HepG2 (cell line): ENCODE data around the gene DOCK4.

Experiments
- CTCF ChIP-seq: sonication (generic); formaldehyde crosslinking; IDR thresholded peaks from 2 replicates; pipeline ENCODE4 v1.5.0; 2020; ENCODE audit warnings: mild to moderate bottlenecking, missing genetic modification reagents, moderate library complexity
- FIP1L1 ChIP-seq: fragments of 200-400 bp; formaldehyde crosslinking; IDR thresholded peaks from 2 replicates; pipeline ENCODE4 v1.6.1; 2018; ENCODE audit warnings: low read depth, mild to moderate bottlenecking, low read length, moderate library complexity, borderline replicate concordance; ENCODE audit not compliant: insufficient read depth
- KAT7 ChIP-seq: IDR thresholded peaks from 2 replicates; pipeline ENCODE4 v1.6.1; 2018; ENCODE audit warnings: borderline replicate concordance, missing compliant biosample characterization
- KLF11 ChIP-seq: IDR thresholded peaks from 2 replicates; pipeline ENCODE4 v1.6.1; 2016; ENCODE audit warnings: missing compliant biosample characterization
- ZNF761 ChIP-seq: sonication (generic); formaldehyde crosslinking; conservative IDR thresholded peaks from 2 replicates; pipeline ENCODE4 v1.4.0; 2020; ENCODE audit warnings: mild to moderate bottlenecking, missing genetic modification reagents
- ZNF781 ChIP-seq: sonication (generic); formaldehyde crosslinking; IDR thresholded peaks from 2 replicates; pipeline ENCODE4 v1.5.1; 2020; ENCODE audit warnings: borderline replicate concordance, mild to moderate bottlenecking, missing genetic modification reagents; ENCODE audit errors: not compliant biosample characterization

- TF ChIP-seq CTCF: no peak
- no peak for TF ChIP-seq ZNF781 (CRISPR knock-in tag)
- TF ChIP-seq FIP1L1: no peak
- no peak for TF ChIP-seq KLF11
- no peak for TF ChIP-seq ZNF761
- no peak for TF ChIP-seq KAT7 (CRISPR knock-in tag)
Measured at GRCh38 chr7:112122798-112123197, 83.4 kb downstream of the DOCK4 start.
